Middle frontal gyrus (tissue), 1 donor: Measurements from ENCODE around the gene ST7L.

Source experiments
- DNase-seq: peaks from one replicate; pipeline ENCODE4 v3.0.0-alpha.2; 2015; ENCODE audit warnings: low spot score; ENCODE audit errors: extremely low spot score

ST7L gene

DNA sequence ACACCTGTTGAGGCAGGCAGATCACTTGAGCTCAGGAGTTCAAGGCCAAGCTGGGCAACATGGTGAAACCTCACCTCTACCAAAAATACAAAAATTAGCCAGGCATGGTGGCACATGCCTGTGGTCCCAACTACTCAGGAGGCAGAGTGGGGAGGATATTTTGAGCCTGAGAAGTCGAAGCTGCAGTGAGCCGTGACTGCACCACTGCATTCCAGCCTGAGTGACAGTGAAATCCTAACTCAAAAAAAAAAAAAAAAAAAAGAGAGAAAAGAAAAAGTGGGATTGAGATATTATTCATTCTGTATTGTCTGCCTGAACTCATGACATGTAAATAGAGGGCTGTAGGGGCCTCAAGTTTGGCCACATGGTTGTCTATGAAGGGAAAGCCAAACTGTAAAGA lies 72.9 kb downstream of the ST7L start:
- no peak for DNase-seq

DNA sequence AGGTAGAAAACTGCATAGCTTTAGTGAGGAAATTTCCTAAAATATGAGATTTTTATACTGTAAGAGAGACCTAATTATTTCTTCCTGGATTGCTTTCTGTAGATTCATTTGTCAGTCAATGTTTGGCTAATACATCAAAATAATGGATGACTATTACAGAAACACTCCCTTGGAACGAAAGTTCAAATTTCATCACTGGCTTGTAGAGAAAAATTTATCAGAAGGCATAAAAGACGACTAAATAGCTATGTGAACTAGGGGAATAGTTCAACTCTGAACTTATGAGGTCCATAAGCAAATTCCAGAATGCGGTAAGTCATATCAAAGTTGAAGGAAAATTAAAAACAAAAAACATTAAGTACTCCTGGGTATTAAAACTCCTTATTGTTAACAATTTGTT lies 74.2 kb downstream of the ST7L start:
- DNase-seq: no peak

DNA sequence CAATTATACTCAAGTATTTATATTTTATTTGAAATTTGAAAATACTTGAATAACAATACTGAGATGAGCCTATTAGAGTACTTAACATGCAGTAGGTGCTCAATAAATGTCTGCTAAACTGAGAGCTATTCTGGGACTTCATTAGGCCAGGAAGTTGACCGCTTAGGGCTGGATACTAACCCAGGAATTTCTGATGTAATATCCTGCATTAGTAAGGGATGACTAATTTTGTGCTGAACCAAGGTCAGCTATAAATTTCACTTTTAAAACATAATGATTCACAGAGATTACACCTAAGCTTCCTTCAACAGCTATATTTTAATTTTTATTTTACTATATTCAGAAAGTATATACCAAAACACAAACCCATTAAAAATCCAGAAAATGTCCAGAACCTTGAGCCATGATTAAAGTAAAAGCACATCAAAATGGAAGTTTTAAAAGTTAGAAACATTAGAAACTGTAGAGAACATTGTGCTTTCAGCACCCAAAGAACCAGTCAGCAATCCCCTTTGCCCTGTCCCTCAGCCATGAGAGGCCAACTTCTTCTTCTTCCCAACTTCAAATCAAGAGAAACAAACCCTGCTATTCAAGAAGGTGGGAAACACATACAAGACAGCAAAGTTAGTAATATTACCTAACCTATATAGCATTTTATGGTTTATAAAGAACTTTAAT lies 74.8 kb downstream of the ST7L start:
- DNase-seq: no peak

- DNase-seq: no peak
Observed at GRCh38 chr1:112542206-112542973, 76.6 kb downstream of the ST7L start.

DNA sequence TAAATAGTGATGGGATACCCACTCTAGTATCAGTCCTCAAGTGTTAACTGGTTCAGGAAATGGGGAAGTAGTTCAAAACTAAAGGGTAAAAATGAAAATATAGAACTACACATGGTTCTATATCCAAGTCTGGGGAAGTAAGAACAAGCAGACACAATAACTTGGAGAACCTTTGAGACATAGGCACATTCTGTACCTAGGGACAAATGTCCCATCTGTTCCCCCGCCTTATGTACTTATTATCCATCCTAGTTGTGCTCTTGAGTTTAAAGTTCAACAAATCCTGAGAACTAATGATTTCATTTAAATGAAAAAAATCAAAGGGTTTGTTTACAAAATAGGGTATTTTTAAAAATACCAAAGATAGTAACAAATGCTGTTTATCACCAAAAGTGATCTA lies 77.6 kb downstream of the ST7L start:
- no peak for DNase-seq

GRCh38 chr1:112540226-112540794 lies 78.6 kb downstream of the ST7L start:
- DNase-seq: no peak

GRCh38 chr1:112538883-112539282 lies 80.1 kb downstream of the ST7L start:
- no peak for DNase-seq

DNA sequence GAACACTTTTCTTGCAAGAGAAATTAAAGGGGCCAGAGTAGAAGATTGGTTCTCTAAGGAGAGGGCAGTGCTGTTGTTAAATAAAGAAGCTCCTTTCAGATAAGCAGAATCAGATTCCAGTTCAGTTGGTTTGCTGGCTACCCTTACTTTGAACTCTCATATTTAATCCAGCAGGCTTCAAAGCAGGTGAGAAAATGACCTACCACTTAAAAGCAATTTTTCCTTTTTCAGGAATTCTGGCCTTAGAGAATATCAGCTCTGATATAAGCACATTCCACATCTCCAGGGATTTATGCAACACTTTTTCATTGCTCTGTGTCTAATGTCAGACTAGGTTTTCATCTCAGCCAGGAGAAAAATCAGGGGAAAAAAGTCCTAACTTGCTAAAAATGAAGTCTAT lies 81.5 kb downstream of the ST7L start:
- DNase-seq: no peak

DNA sequence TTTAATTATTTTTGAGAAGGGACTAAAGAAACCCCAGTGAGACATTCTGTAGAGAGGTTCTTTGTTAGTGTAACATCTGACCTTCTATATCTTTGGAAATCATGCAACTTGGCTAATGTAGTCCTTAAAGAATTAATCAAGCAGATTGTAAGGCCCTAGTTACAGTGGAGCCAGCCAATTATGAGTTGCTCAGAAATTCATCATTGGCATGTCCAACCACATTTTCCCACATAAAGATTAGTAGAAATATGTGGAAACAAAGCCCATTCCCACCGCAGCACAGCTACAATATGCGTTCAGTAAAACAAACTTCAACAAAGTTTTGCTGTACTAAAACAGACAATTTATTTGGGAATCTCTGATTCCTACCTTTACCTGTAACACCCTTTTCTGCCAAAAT lies 82.4 kb downstream of the ST7L start:
- DNase-seq: no peak

- no peak for DNase-seq
Observed at GRCh38 chr1:112533029-112533428, 85.9 kb downstream of the ST7L start.

- DNase-seq: no peak
Observed at GRCh38 chr1:112532064-112532463, 86.9 kb downstream of the ST7L start.

DNA sequence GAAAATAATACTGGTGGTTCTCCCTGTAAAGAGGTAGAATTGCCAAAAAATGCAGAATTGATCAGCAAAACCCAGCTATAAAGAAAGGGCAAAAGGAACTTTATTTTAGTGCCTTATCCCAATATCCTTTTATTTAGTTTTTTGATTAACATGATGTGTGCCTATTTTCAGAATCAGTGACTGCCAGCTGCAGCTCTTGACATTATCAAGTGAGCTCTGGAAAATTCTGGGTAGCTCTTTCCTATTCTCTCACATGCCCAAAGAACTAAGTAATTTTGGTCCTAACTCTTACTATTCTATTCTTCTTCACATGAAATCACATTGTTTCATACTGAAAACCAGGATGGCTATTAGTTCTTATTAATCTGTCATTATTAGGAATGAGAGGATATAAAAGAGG lies 88.1 kb downstream of the ST7L start:
- DNase-seq: no peak

DNA sequence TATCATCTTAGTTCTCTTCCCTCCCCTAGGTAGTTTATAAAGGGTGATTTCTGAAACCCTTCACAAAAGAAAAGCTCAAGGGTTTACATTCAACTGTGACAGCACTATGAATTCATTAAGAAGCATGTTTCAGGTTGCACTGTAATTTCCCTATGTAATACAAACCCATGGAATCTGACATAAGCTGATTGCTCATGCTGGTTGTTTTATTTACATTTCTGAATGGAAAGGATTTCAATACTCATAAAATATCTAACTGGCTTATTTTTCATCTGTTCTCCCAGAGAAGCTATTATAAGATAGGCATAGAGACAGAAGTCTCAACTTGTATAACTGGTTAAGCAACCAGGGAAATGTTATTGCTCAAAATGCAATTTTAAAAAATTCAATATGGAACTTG lies 89.6 kb downstream of the ST7L start:
- DNase-seq: no peak

GRCh38 chr1:112528076-112528475 lies 90.9 kb downstream of the ST7L start:
- DNase-seq: no peak

- DNase-seq: no peak
Observed at GRCh38 chr1:112527266-112528010, 91.5 kb downstream of the ST7L start.

GRCh38 chr1:112524986-112525385 lies 94.0 kb downstream of the ST7L start:
- DNase-seq: no peak

GRCh38 chr1:112524251-112524650 lies 94.7 kb downstream of the ST7L start:
- no peak for DNase-seq

DNA sequence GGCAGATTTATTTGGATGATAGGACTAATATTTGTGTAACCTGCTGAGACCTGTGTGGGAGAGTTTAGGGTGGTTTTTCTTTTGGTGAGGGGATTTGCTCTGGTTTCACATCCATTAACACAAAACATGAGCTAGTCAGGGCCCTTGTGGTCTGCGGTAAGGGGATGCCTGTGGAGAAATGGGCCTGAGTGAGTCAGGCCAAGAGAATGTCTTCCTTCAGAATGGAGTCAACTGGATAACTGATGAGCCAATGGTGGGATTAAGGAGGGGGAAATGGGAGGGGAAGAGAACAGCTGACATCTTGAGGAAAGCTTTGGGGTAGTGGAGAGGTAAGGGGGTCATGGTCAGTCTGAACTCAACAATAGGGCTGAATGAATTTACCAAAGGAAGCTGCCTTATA lies 96.3 kb downstream of the ST7L start:
- DNase-seq: no peak

DNA sequence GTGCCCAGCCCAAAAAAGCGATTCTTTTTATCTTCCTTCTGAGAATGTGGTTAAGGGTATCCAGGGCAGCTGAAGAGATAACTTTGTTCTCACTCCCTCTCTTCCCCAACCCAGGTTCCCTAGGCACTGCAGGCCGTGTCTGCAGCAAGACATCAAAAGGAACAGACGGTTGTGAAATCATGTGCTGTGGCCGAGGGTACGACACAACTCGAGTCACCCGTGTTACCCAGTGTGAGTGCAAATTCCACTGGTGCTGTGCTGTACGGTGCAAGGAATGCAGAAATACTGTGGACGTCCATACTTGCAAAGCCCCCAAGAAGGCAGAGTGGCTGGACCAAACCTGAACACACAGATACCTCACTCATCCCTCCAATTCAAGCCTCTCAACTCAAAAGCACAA lies 98.8 kb downstream of the ST7L start:
- DNase-seq: no peak

GRCh38 chr1:112518186-112518585 lies 100.8 kb downstream of the ST7L start:
- no peak for DNase-seq

- no peak for DNase-seq
Observed at GRCh38 chr1:112517646-112518045, 101.3 kb downstream of the ST7L start.

DNA sequence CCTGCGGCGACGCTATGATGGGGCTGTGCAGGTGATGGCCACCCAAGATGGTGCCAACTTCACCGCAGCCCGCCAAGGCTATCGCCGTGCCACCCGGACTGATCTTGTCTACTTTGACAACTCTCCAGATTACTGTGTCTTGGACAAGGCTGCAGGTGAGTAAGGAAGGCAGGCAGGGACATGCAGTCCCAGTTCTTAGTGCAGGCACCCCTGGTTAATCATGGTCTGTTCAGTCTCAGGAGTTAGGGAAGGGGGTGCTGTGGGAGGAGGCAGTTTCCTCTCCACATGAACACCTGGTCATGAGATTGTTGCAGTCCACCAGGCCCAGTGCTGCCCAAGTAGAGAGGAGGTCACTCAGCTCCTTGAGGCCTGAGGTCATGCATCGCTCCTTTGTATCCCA lies 101.7 kb downstream of the ST7L start:
- DNase-seq: no peak
